Measurements from ENCODE around the gene CEL. TPM values are rescaled to one million over a fixed set of nuclear protein-coding genes. Genes with fewer than 3 reads are reported as not detected.

The CEL gene
- total RNA-seq, 1 experiment from 2014 or later, result 2.8 TPM

DNA sequence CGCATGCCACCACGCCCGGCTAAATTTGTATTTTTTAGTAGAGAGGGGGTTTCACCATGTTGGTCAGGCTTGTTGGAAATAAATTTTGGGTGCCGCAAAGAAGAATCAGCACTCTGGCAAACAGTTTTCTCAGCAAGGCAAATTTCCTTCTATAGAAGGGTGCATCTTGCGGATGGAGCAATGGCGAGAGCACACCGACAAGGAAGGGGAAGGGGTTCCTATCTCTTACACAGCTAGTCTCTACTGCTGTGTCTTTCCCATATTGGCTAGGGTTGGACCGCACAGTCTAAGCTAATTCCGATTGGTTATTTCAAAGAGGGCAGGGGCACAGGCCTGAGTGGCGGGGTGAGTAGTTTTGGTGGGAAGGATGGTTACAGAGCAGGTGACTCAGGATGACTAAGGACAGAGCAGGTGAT, 30.3 kb upstream of the CEL start:
- H3K27me3 ChIP-seq (replicated peaks; ENCODE audit: insufficient read depth, low read depth, low read length, poor library complexity), result no peaks in the 10 kb centered on the region
- CTCF ChIA-PET, result interaction anchor here (1.6 to 2.2 kb wide), 2 partner anchors 9 to 113 kb away, joined by 5 to 15 read pairs; no protein-coding TSS in a partner anchor

DNA sequence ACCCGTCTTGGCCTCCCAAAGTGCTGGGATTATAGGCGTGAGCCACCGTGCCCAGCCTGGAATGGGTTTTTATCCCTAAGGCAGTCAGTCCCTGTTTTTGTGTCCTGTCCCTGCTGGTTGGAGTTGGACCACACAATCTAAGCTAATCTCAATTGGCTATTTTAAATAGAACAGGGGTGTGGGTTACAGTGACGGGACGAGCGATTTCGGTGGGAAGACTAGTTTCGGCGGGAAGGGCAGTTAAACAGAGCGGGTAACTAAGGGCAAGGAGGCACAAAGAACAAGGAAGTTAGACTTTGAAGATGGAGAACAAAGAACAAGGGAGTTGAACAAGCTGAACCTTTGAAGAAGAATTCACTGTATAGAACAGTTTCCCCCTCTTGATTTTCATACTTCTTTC, 29.6 kb upstream of the CEL start:
- H3K4me3 ChIP-seq (ENCODE audit: low read depth, low read length, poor library complexity, severe bottlenecking), result peak overlapping the region; percentile 83
- no peaks in the 10 kb centered on the region for H3K36me3 ChIP-seq (ENCODE audit: insufficient read depth, low read length, poor library complexity, severe bottlenecking)
- TF ChIP-seq CTCF (conservative IDR thresholded peaks at IDR 0.05; ENCODE audit: low read depth, low read length), result no peak
- TF ChIP-seq EZH2 (IDR thresholded peaks at IDR 0.05; ENCODE audit: borderline replicate concordance, low read depth, low read length, poor library complexity, severe bottlenecking), result no peak
- H3K4me1 ChIP-seq (ENCODE audit: insufficient read depth, low read length, poor library complexity, severe bottlenecking), result no peaks in the 10 kb centered on the region
- intact Hi-C loops (cut with micrococcal nuclease; ENCODE audit: unreplicated experiment), result no loop called here
- ChIA-PET POLR2A (ENCODE audit: low non-redundant PET) (no interaction called here), CTCF (interaction anchor here (2.2 kb wide), 1 partner anchor 10 kb away, joined by 15 read pairs; no protein-coding TSS in a partner anchor)
- H3K9me3 ChIP-seq (ENCODE audit: low read depth, low read length, poor library complexity, severe bottlenecking), result no peaks in the 10 kb centered on the region
- BruUV-seq (replicated peaks), result no TSS peak
- no peak overlapping the region for H3K27ac ChIP-seq (ENCODE audit: low read depth, low read length, poor library complexity, severe bottlenecking)
- no peak for DNase-seq (ENCODE audit: low spot score)
- H3K27me3 ChIP-seq (replicated peaks; ENCODE audit: insufficient read depth, low read depth, low read length, poor library complexity), result no peaks in the 10 kb centered on the region

More for the DNA sequence above, 30.3 kb upstream of the CEL start:
- peak; percentile 31 for DNase-seq (ENCODE audit: low spot score)
- H3K9me3 ChIP-seq (ENCODE audit: low read depth, low read length, poor library complexity, severe bottlenecking), result no peaks in the 10 kb centered on the region
- TF ChIP-seq EZH2 (IDR thresholded peaks at IDR 0.05; ENCODE audit: borderline replicate concordance, low read depth, low read length, poor library complexity, severe bottlenecking) (no peak), CTCF (conservative IDR thresholded peaks at IDR 0.05; ENCODE audit: low read depth, low read length) (no peak)
- H3K36me3 ChIP-seq (ENCODE audit: insufficient read depth, low read length, poor library complexity, severe bottlenecking), result no peaks in the 10 kb centered on the region
- intact Hi-C loops (cut with micrococcal nuclease; ENCODE audit: unreplicated experiment), result no loop called here
- H3K27ac ChIP-seq (ENCODE audit: low read depth, low read length, poor library complexity, severe bottlenecking), result peak overlapping the region; percentile 81
- POLR2A ChIA-PET (ENCODE audit: low non-redundant PET), result no interaction called here
- BruUV-seq (replicated peaks), result no TSS peak
- peak overlapping the region; percentile 83 for H3K4me3 ChIP-seq (ENCODE audit: low read depth, low read length, poor library complexity, severe bottlenecking)
- H3K4me1 ChIP-seq (ENCODE audit: insufficient read depth, low read length, poor library complexity, severe bottlenecking), result no peaks in the 10 kb centered on the region

DNA sequence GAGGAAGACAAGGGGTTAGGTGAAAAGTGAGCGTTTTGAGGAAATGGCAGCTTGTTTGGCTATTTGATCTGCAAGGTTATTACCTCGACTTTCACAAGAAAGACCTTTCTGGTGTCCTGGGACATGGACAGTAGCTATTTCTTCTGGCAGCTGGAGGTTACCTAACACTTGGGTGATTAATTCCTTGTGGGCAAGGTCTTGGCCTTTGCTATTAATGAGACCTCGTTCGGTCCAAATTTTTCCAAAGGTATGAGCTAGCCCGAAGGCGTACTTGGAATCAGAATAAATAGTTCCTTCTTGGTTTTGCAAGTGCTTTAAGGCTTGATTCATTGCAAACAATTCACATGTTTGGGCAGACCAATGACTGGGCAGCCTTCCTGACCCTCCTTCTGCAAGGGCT, 26.1 kb upstream of the CEL start:
- DNase-seq (ENCODE audit: low spot score), result no peak
- Histone ChIP-seq H3K36me3 (ENCODE audit: insufficient read depth, low read length, poor library complexity, severe bottlenecking) (no peaks in the 10 kb centered on the region), H3K4me3 (ENCODE audit: low read depth, low read length, poor library complexity, severe bottlenecking) (no peak overlapping the region), H3K27ac (ENCODE audit: low read depth, low read length, poor library complexity, severe bottlenecking) (no peak overlapping the region), H3K9me3 (ENCODE audit: low read depth, low read length, poor library complexity, severe bottlenecking) (no peaks in the 10 kb centered on the region), H3K27me3 (replicated peaks; ENCODE audit: insufficient read depth, low read depth, low read length, poor library complexity) (no peaks in the 10 kb centered on the region), H3K4me1 (ENCODE audit: insufficient read depth, low read length, poor library complexity, severe bottlenecking) (peaks cover 10% of the 10 kb centered on the region)
- TF ChIP-seq EZH2 (IDR thresholded peaks at IDR 0.05; ENCODE audit: borderline replicate concordance, low read depth, low read length, poor library complexity, severe bottlenecking) (no peak), CTCF (conservative IDR thresholded peaks at IDR 0.05; ENCODE audit: low read depth, low read length) (no peak)
- intact Hi-C loops (cut with micrococcal nuclease; ENCODE audit: unreplicated experiment), result no loop called here
- no TSS peak for BruUV-seq (replicated peaks)
- ChIA-PET CTCF (no interaction called here), POLR2A (ENCODE audit: low non-redundant PET) (no interaction called here)

Measured in A673 (cell line).